DMS153 (cell line): Measurements from ENCODE around the gene DENND1B.

ENCODE experiments used
- DNase-seq: peaks from one replicate; lab custom pipeline; 2025; lab: John Stamatoyannopoulos, UW

DENND1B gene

DNA sequence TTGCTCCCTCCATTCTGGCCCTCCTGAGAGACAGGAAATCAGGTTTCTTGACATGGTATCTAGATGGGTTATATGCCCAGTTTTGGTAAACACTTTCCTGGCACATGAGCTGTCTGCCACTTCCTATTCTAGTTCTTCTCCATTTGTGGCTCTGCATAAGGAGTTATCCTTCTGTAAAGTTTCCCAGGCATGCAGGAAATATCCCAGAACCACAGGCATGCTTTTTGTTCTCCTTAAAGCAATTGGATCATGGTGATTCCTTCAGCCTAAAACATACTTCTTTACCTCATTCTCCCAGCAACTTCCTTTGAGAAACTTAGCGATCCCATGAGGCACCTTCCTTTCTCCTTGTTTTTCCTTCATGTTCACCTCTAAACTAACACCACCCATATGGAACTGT, 307.4 kb downstream of the DENND1B start:
- no peak for DNase-seq

DNA sequence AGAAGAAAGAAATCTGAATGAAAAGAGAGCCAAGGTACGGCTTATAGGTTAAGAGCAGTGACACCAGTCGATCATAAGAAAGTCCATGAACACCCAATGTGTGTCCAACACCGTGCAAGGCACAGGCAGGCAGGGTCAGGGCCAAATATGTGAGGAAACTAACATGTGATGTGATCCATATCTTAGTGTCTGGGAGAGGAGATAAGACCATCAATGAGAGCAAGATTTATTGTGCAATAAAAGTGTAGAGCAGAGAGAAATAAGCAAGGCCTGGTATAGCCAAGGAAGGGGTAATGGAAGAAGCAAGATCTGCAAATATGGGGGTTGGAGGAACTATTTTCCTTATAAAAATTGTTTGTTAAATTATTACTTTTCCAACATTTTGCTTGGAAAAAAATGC, 308.5 kb downstream of the DENND1B start:
- no peak for DNase-seq

DNA sequence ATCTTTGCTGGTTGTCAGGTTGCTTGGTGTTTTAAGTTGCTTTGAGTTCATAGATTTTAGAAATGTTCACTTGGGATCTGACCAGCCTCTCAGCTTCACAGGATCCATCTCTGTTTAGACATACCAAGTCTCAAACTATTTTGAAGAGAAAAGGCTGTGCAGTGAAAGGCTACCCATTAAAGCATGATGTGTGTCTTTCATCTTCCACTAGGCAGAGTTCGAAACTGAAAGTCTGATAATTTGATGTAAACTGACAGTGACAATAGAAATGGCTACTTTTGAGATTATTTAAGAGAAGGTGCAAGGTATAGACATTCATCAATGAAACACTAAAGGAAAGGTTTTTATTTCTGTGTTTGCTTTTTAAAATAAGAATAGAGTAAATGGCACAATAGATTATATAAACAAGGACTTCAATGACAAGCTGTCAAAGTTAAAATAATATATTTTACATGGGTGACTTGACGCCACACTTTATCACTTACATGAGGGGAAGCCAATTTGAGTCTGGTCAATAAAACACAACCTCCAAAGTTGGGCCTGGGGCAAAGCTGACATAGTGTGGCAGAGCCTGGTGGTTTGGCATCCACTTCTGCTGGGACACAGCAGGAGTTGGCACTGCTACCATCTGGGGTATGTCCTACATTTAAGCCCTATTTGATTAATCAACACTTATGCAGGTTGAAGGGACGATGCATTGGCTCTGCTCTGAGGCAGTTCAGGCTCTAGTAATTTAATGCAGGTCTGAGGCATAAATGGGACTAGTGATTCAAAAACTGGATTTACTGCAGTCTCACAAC, 309.6 kb downstream of the DENND1B start:
- DNase-seq: no peak

DNA sequence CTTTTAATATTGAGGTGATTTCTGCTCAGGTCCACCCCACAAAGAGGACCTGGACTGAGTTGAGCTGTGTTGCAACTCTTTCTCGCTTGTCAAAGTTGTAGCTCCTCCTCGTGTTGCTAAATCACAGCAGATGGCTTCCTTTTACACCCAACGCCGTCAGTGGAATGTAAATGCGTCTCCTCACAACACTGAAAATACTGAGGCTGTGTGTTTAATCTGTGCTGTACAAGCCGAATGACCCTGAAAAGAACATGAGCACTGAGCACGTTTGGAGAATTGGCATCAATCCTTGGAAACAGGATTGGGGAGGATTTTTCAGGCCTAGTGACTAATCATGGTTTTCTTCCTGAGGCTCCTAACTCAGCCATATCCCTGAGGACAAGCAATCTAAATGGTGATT, 311.2 kb downstream of the DENND1B start:
- peak; percentile 52 for DNase-seq

DNA sequence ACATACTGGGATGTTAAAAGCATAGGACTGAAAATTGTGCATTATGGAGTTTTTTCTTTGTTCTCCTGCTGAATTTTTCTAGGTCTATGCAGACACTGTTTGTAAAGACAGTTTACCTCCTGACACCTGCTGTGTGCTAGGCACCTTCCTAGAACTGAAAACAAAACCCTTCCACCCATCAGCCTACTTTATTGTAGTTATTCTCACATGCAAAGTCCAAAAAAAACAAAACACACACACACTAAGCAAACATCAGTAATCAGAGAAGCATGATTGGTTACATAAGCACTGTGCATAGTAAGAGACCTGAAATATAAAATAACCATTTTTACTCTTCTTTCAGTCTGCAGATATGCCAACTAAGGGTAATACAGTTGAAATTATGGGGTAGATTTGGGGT, 312.1 kb downstream of the DENND1B start:
- peak; percentile 29 for DNase-seq

DNA sequence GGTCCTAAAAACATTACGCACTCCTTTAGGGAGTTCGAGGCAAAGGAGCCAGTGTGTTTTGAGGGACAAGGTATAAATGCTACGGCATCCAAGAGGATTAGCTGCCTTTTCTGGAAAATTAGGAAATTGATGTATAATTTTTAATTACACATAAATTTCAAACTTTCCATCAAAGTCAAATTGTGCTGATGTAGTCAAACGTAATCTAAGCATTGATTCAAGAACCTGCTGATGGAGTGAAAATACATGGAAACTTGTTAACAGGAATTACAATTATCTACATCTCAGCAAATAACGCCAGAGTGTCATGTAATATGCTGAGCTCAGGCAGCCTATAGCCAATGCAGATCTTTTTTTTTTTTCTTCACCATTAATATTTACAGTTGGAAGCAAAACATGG, 312.7 kb downstream of the DENND1B start:
- no peak for DNase-seq
